Duodenal mucosa (tissue), 2 donors: ENCODE data around the gene COLEC12.

Experiments
- H3K27ac ChIP-seq: one replicate; pipeline ENCODE4 v1.7.0; 2013; ENCODE audit warnings: low read depth, low read length
- H3K27me3 ChIP-seq, 2 donors: one replicate each; pipeline ENCODE4 v1.7.0; 2013; ENCODE audit warnings: low read length in 2 of 2, control low read depth in 1 of 2; ENCODE audit not compliant: insufficient read depth in 2 of 2, control insufficient read depth in 1 of 2
- H3K36me3 ChIP-seq, 2 donors: one replicate each; pipeline ENCODE4 v1.7.0; 2013; ENCODE audit warnings: low read length in 2 of 2, control low read depth in 1 of 2; ENCODE audit not compliant: insufficient read depth in 2 of 2, control insufficient read depth in 1 of 2
- H3K4me1 ChIP-seq, 2 donors: one replicate each; pipeline ENCODE4 v1.7.0; 2013; ENCODE audit warnings: low read length in 2 of 2, control low read depth in 1 of 2; ENCODE audit not compliant: insufficient read depth in 2 of 2, control insufficient read depth in 1 of 2
- H3K4me3 ChIP-seq, 2 donors: one replicate each; pipeline ENCODE4 v1.7.0; 2013; ENCODE audit warnings: low read length in 2 of 2, low read depth in 1 of 2
- H3K9ac ChIP-seq, 2 donors: one replicate each; pipeline ENCODE4 v1.7.0; 2013; ENCODE audit warnings: low read length in 2 of 2, low read depth in 1 of 2
- H3K9me3 ChIP-seq, 2 donors: one replicate each; pipeline ENCODE4 v1.7.0; 2013; ENCODE audit warnings: low read length in 2 of 2, control low read depth in 1 of 2; ENCODE audit not compliant: control insufficient read depth in 1 of 2

The COLEC12 gene

DNA sequence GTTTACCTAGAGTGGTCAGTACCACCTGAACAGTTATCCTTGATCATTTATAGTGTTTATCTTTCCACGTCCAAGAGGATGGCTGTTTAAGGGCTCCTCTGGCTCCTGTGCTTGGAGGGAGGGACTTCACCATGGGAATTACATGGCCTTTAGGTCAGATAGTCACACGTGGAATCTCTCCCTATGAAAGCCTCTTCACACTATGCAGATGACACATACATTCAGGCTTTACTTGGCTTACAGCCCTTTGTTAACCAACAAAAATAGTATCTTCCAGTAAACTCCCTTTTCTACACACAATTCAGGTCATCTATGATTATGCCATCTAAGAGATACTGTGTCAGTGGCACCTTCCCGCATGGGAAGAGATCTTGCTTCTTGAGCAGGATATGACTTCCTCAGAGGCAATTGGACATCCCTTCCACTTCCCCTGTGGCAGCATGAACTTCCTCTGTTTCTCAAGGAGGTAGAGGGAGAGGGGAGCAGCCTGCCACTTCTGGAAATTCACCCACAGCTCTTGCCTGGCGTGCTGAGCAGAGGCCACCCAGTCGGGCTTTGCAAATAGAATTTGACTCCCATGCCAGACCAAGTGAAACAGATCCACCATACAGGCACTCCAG is 53.5 kb downstream of the COLEC12 start:
- Histone ChIP-seq H3K27ac (no peak overlapping the region), H3K4me3 (no peak overlapping the region), H3K4me1 (no peaks in the 10 kb centered on the region), H3K9ac (no peak overlapping the region), H3K27me3 (no peaks in the 10 kb centered on the region), H3K36me3 (no peaks in the 10 kb centered on the region), H3K9me3 (peaks cover 0 to 5% of the 10 kb centered on the region in 2 donors)

DNA sequence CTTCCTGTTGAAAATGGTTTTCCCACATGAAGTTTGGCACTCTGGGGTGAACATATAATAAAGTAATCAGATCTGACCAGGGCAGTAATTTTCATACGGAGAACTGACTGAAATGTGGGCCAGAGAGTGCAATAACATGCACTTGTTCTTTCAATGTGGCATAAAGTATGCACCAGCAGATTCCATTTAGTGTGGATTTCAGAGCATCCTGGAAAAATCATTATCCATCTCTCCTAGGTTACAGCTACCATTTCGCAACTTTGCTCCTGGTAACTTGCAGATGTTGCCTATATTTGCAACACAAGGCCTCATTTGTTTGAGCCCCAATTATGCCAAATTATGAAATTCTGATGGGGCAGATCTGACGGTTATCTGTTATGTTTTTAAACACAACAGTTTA is 55.4 kb downstream of the COLEC12 start:
- Histone ChIP-seq H3K27me3 (no peaks in the 10 kb centered on the region), H3K36me3 (no peaks in the 10 kb centered on the region), H3K27ac (no peak overlapping the region), H3K9me3 (no peaks in the 10 kb centered on the region), H3K4me1 (no peaks in the 10 kb centered on the region), H3K4me3 (no peak overlapping the region), H3K9ac (no peak overlapping the region)

DNA sequence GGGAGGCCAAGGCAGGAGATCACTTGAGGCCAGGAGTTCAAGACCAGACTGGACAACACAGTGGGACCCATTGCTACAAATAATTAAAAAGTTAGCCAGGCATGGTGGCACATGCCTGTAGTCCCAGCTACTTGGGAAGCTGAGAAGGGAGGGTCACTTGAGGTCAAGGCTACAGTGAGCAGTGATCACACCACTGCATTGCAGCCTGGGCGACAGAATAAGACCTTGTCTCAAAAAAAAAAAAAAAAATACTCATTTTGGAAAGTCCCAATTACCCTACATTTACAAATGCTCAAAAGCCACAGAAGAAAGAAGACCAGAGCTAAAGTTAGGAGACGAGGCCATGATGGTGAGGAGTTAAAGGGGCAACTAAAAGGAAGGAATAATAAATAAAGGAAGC is 61.9 kb downstream of the COLEC12 start:
- Histone ChIP-seq H3K9ac (no peak overlapping the region), H3K4me3 (no peak overlapping the region), H3K27me3 (no peaks in the 10 kb centered on the region), H3K36me3 (no peaks in the 10 kb centered on the region), H3K4me1 (no peaks in the 10 kb centered on the region), H3K27ac (no peak overlapping the region), H3K9me3 (no peaks in the 10 kb centered on the region)

DNA sequence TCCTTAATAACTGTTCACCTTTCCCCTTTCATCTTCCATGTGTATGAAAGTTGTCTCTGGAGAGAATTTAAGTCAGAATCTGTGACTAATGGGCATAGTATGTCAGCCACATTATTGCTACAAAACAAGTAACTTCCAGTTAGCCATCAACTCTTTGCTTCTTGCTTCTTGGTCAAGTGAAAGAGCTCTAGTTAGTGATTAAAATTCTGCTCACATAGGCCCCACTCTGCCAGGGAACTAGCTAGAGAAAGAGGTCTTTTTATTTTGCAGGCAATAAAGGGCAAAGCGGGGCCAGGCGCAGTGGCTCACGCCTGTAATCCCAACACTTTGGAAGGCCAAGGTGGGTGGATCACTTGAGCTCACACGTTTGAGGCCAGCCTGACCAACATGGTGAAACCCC is 64.6 kb downstream of the COLEC12 start:
- H3K4me1 ChIP-seq = no peaks in the 10 kb centered on the region
- no peak overlapping the region for H3K27ac ChIP-seq
- H3K4me3 ChIP-seq = no peak overlapping the region
- H3K9me3 ChIP-seq = no peaks in the 10 kb centered on the region
- H3K36me3 ChIP-seq = no peaks in the 10 kb centered on the region
- no peak overlapping the region for H3K9ac ChIP-seq
- H3K27me3 ChIP-seq = no peaks in the 10 kb centered on the region

DNA sequence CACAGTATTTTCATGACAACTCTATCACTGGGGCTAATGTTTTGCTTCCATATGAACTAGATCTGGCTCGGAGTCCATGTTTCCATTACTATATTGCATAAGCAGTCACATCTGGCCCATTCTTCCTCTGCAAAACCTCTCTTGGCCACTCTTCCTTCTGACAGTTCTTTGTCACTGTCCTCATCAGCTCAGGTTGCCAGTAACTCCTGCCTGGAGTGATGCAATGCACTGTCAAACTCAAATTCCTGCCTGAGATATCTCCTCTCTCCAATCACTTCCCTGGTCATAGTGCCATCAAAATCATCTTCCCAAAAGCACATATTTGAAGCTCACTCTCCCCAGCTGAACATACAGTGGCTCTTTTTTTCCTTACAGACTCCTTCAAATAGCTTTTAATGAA is 66.1 kb downstream of the COLEC12 start:
- Histone ChIP-seq H3K27me3 (no peaks in the 10 kb centered on the region), H3K9ac (no peak overlapping the region), H3K4me3 (no peak overlapping the region), H3K4me1 (no peaks in the 10 kb centered on the region), H3K9me3 (no peaks in the 10 kb centered on the region), H3K27ac (no peak overlapping the region), H3K36me3 (no peaks in the 10 kb centered on the region)

DNA sequence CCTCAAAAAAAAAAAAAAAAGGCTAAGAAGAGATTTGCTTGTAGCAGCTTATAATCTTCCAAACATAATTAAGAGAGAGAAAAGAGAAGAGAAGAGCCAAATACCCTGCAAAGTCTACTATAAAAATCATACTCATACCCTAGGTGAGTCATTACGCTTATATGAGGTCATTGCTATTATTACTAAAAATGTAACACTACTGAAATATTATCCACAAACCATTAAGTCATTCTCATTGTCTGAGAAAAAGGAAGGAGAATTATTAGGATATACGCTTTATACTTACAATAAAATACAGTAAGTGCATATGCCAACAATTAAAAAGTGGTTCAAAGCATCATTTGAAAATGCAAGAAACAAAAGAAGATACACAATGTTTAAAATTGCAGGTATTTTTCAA is 66.5 kb downstream of the COLEC12 start:
- Histone ChIP-seq H3K9ac (no peak overlapping the region), H3K4me1 (no peaks in the 10 kb centered on the region), H3K4me3 (no peak overlapping the region), H3K9me3 (no peaks in the 10 kb centered on the region), H3K27me3 (no peaks in the 10 kb centered on the region), H3K27ac (no peak overlapping the region), H3K36me3 (no peaks in the 10 kb centered on the region)

DNA sequence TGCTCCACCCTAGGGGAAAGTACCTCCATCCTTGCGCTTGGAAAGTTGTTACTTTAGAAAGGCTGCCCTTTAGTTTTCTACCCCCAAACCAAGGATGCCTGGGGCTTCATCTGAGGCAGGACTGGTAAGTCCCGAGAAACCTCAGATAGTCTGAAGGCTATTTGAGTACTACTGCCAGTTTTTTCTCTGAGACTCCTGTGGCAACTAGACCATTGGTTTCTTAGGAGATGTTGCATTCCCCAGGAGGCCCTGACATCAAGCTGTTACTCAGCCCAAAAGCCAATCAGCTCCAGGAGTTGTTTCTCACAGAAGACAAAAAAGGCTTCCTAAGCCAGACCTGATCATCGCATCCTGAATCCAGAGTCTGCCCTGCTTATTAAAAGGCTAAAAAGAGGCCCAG is 67.2 kb downstream of the COLEC12 start:
- no peaks in the 10 kb centered on the region for H3K4me1 ChIP-seq
- H3K27me3 ChIP-seq = no peaks in the 10 kb centered on the region
- H3K9ac ChIP-seq = no peak overlapping the region
- no peak overlapping the region for H3K27ac ChIP-seq
- no peaks in the 10 kb centered on the region for H3K36me3 ChIP-seq
- H3K4me3 ChIP-seq = no peak overlapping the region
- no peaks in the 10 kb centered on the region for H3K9me3 ChIP-seq

DNA sequence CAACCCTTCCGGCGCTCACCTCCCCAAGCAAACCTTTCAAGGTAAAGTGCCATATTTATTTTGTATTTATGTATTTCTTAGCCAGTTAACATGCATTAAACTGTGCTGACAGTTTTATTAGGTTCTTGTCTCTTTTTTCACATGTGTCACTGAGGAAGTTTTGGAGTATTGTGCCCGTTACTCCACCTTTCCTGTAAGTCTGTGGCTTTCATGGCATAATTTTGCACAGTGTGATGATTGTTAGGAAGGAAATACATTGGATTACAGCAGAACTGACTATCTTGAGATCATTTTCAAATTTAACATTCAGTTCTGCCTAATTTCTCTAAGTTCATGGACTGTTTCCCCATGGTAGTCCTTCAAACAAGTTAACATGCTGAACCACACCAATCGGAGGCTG is 67.7 kb downstream of the COLEC12 start:
- H3K4me3 ChIP-seq = no peak overlapping the region
- H3K27ac ChIP-seq = no peak overlapping the region
- no peaks in the 10 kb centered on the region for H3K36me3 ChIP-seq
- H3K4me1 ChIP-seq = no peaks in the 10 kb centered on the region
- no peak overlapping the region for H3K9ac ChIP-seq
- H3K27me3 ChIP-seq = no peaks in the 10 kb centered on the region
- no peaks in the 10 kb centered on the region for H3K9me3 ChIP-seq

DNA sequence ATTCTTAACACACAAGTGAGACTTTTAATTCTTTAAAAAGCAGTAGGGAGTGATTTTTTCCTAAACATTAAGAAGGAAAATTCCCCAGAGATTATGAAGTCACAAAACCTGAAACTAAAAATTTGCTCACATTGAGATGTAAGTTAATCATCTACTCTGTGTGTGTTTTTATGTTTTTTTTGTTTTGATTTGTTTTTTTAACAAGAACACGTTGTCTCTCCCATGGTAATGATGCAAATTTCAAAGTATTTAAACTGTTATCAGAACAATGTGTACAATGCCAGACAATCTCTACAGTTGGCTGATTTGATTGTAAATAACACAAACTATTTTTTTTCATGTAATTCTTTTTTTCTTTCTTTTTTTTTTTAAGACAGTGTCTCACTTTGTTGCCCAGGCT is 71.5 kb downstream of the COLEC12 start:
- H3K27me3 ChIP-seq = no peaks in the 10 kb centered on the region
- H3K36me3 ChIP-seq = no peaks in the 10 kb centered on the region
- no peaks in the 10 kb centered on the region for H3K4me1 ChIP-seq
- H3K4me3 ChIP-seq = no peak overlapping the region
- no peak overlapping the region for H3K9ac ChIP-seq
- H3K27ac ChIP-seq = no peak overlapping the region
- no peaks in the 10 kb centered on the region for H3K9me3 ChIP-seq

DNA sequence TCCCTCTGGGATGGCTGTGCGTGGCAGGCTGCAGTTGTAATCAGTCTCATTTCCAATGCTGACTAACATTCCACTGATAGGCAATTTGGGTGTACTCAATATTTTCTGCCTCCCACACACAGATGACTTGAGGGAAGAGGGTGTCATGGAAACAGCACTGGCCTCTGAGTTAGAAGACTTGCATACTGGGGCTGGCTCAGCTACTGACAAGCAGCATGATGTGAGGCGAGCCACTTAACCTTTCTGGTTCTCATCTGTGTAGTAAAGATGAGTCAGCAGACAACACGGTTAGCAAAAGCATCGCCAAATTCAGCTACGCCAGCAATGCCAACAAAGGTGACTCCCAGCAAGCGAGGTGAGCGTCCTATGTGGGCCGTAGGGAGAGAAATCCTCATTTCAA is 73.5 kb downstream of the COLEC12 start:
- Histone ChIP-seq H3K36me3 (no peaks in the 10 kb centered on the region), H3K4me3 (no peak overlapping the region), H3K27me3 (no peaks in the 10 kb centered on the region), H3K27ac (no peak overlapping the region), H3K9ac (no peak overlapping the region), H3K9me3 (no peaks in the 10 kb centered on the region), H3K4me1 (no peaks in the 10 kb centered on the region)
